Dendritic cell treated with granulocyte-macrophage colony-stimulating factor and Interleukin-4, amounts not matched to agents 40 ng/mL and 50 ng/mL, for 4 days (primary cell): ENCODE results near the gene TSPAN11.

Source experiments
- H3K27ac Mint-ChIP-seq: one replicate; pipeline ENCODE4 v1.8.0; 2022; ENCODE audit warnings: mild to moderate bottlenecking, mixed read lengths
- H3K27me3 Mint-ChIP-seq: one replicate; pipeline ENCODE4 v1.8.0; 2022; ENCODE audit warnings: mild to moderate bottlenecking, mixed read lengths
- H3K36me3 Mint-ChIP-seq: one replicate; pipeline ENCODE4 v1.8.0; 2022; ENCODE audit warnings: low read depth, mixed read lengths
- H3K4me1 Mint-ChIP-seq: one replicate; pipeline ENCODE4 v1.8.0; 2022; ENCODE audit warnings: low read depth, mixed read lengths
- H3K4me3 Mint-ChIP-seq: one replicate; pipeline ENCODE4 v1.8.0; 2022; ENCODE audit warnings: mild to moderate bottlenecking, moderate library complexity, mixed read lengths
- H3K9me3 Mint-ChIP-seq: one replicate; pipeline ENCODE4 v1.8.0; 2022; ENCODE audit warnings: mixed read lengths
- intact Hi-C: fragments of 100-400 bp; cut with micrococcal nuclease; formaldehyde crosslinking; loops from one replicate; pipeline ENCODE4 v1.15.0; 2022

TSPAN11 gene

GRCh38 chr12:31001581-31002360, 75.2 kb downstream of the TSPAN11 start:
- Mint-ChIP-seq H3K36me3 (no peaks in the 10 kb centered on the region), H3K9me3 (no peaks in the 10 kb centered on the region), H3K27me3 (no peaks in the 10 kb centered on the region), H3K4me3 (no peak overlapping the region), H3K27ac (no peak overlapping the region), H3K4me1 (peaks cover 5% of the 10 kb centered on the region)
- intact Hi-C loops, result no loop called here

GRCh38 chr12:31002361-31002725, 75.8 kb downstream of the TSPAN11 start:
- intact Hi-C loops, result no loop called here
- H3K27ac Mint-ChIP-seq, result no peak overlapping the region
- no peaks in the 10 kb centered on the region for H3K36me3 Mint-ChIP-seq
- peaks cover 5% of the 10 kb centered on the region for H3K4me1 Mint-ChIP-seq
- H3K4me3 Mint-ChIP-seq, result no peak overlapping the region
- no peaks in the 10 kb centered on the region for H3K9me3 Mint-ChIP-seq
- H3K27me3 Mint-ChIP-seq, result no peaks in the 10 kb centered on the region

- H3K4me3 Mint-ChIP-seq, result no peak overlapping the region
Measured at GRCh38 chr12:31002999-31003398, 76.5 kb downstream of the TSPAN11 start.

GRCh38 chr12:31003861-31004640, 77.5 kb downstream of the TSPAN11 start:
- Mint-ChIP-seq H3K27ac (no peak overlapping the region), H3K36me3 (no peaks in the 10 kb centered on the region), H3K4me1 (peaks cover 5% of the 10 kb centered on the region), H3K4me3 (no peak overlapping the region), H3K9me3 (no peaks in the 10 kb centered on the region), H3K27me3 (no peaks in the 10 kb centered on the region)
- intact Hi-C loops, result no loop called here

More at GRCh38 chr12:31002999-31003398, 76.5 kb downstream of the TSPAN11 start:
- H3K4me1 Mint-ChIP-seq, result peaks cover 5% of the 10 kb centered on the region
- no peaks in the 10 kb centered on the region for H3K36me3 Mint-ChIP-seq
- intact Hi-C loops, result no loop called here
- H3K9me3 Mint-ChIP-seq, result no peaks in the 10 kb centered on the region
- no peaks in the 10 kb centered on the region for H3K27me3 Mint-ChIP-seq
- H3K27ac Mint-ChIP-seq, result no peak overlapping the region

- H3K4me3 Mint-ChIP-seq, result no peak overlapping the region
- H3K27me3 Mint-ChIP-seq, result no peaks in the 10 kb centered on the region
- H3K27ac Mint-ChIP-seq, result no peak overlapping the region
- H3K9me3 Mint-ChIP-seq, result no peaks in the 10 kb centered on the region
- no peaks in the 10 kb centered on the region for H3K36me3 Mint-ChIP-seq
- intact Hi-C loops, result no loop called here
- peaks cover 5% of the 10 kb centered on the region for H3K4me1 Mint-ChIP-seq
Measured at GRCh38 chr12:31004666-31005065, 78.1 kb downstream of the TSPAN11 start.

- no peak overlapping the region for H3K4me3 Mint-ChIP-seq
- no peaks in the 10 kb centered on the region for H3K27me3 Mint-ChIP-seq
- no peak overlapping the region for H3K27ac Mint-ChIP-seq
- H3K4me1 Mint-ChIP-seq, result peaks cover 5% of the 10 kb centered on the region
- no peaks in the 10 kb centered on the region for H3K9me3 Mint-ChIP-seq
- no peaks in the 10 kb centered on the region for H3K36me3 Mint-ChIP-seq
- intact Hi-C loops, result no loop called here
Measured at GRCh38 chr12:31005256-31005943, 78.9 kb downstream of the TSPAN11 start.

- intact Hi-C loops, result no loop called here
- no peak overlapping the region for H3K4me3 Mint-ChIP-seq
- H3K9me3 Mint-ChIP-seq, result no peaks in the 10 kb centered on the region
- no peaks in the 10 kb centered on the region for H3K27me3 Mint-ChIP-seq
- no peak overlapping the region for H3K27ac Mint-ChIP-seq
- no peaks in the 10 kb centered on the region for H3K36me3 Mint-ChIP-seq
- H3K4me1 Mint-ChIP-seq, result peaks cover 5% of the 10 kb centered on the region
Measured at GRCh38 chr12:31005944-31006361, 79.4 kb downstream of the TSPAN11 start.

GRCh38 chr12:31006416-31007152, 80.0 kb downstream of the TSPAN11 start:
- no peaks in the 10 kb centered on the region for H3K36me3 Mint-ChIP-seq
- no peaks in the 10 kb centered on the region for H3K27me3 Mint-ChIP-seq
- intact Hi-C loops, result no loop called here
- H3K9me3 Mint-ChIP-seq, result no peaks in the 10 kb centered on the region
- H3K4me1 Mint-ChIP-seq, result peaks cover 5% of the 10 kb centered on the region
- no peak overlapping the region for H3K27ac Mint-ChIP-seq
- H3K4me3 Mint-ChIP-seq, result no peak overlapping the region

- H3K4me3 Mint-ChIP-seq, result no peak overlapping the region
- intact Hi-C loops, result no loop called here
- H3K36me3 Mint-ChIP-seq, result no peaks in the 10 kb centered on the region
- H3K27me3 Mint-ChIP-seq, result no peaks in the 10 kb centered on the region
- H3K4me1 Mint-ChIP-seq, result peaks cover 5% of the 10 kb centered on the region
- H3K9me3 Mint-ChIP-seq, result no peaks in the 10 kb centered on the region
- H3K27ac Mint-ChIP-seq, result no peak overlapping the region
Measured at GRCh38 chr12:31007153-31007495, 80.6 kb downstream of the TSPAN11 start.

GRCh38 chr12:31007636-31008175, 81.2 kb downstream of the TSPAN11 start:
- H3K4me3 Mint-ChIP-seq, result no peak overlapping the region
- no peaks in the 10 kb centered on the region for H3K27me3 Mint-ChIP-seq
- no peak overlapping the region for H3K27ac Mint-ChIP-seq
- no peaks in the 10 kb centered on the region for H3K9me3 Mint-ChIP-seq
- H3K36me3 Mint-ChIP-seq, result no peaks in the 10 kb centered on the region
- intact Hi-C loops, result no loop called here
- H3K4me1 Mint-ChIP-seq, result peaks cover 5% of the 10 kb centered on the region

GRCh38 chr12:31008241-31008761, 81.8 kb downstream of the TSPAN11 start:
- no peaks in the 10 kb centered on the region for H3K9me3 Mint-ChIP-seq
- H3K27me3 Mint-ChIP-seq, result no peaks in the 10 kb centered on the region
- no peak overlapping the region for H3K4me3 Mint-ChIP-seq
- no peak overlapping the region for H3K27ac Mint-ChIP-seq
- no peaks in the 10 kb centered on the region for H3K36me3 Mint-ChIP-seq
- peaks cover 5% of the 10 kb centered on the region for H3K4me1 Mint-ChIP-seq
- intact Hi-C loops, result no loop called here

GRCh38 chr12:31008961-31009840, 82.7 kb downstream of the TSPAN11 start:
- intact Hi-C loops, result no loop called here
- Mint-ChIP-seq H3K4me1 (peaks cover 5% of the 10 kb centered on the region), H3K4me3 (no peak overlapping the region), H3K36me3 (no peaks in the 10 kb centered on the region), H3K27ac (no peak overlapping the region), H3K27me3 (no peaks in the 10 kb centered on the region), H3K9me3 (no peaks in the 10 kb centered on the region)

GRCh38 chr12:31009976-31010375, 83.4 kb downstream of the TSPAN11 start:
- no peak overlapping the region for H3K27ac Mint-ChIP-seq

More at GRCh38 chr12:31009976-31010375, 83.4 kb downstream of the TSPAN11 start:
- no peaks in the 10 kb centered on the region for H3K27me3 Mint-ChIP-seq
- no peaks in the 10 kb centered on the region for H3K36me3 Mint-ChIP-seq
- H3K4me3 Mint-ChIP-seq, result no peak overlapping the region
- intact Hi-C loops, result no loop called here
- no peaks in the 10 kb centered on the region for H3K9me3 Mint-ChIP-seq
- H3K4me1 Mint-ChIP-seq, result peaks cover 5% of the 10 kb centered on the region
